Effector CD4-positive, alpha-beta T cell (primary cell): ENCODE measurements around the gene PSMB10.
"Not testable (repeated sequence)": the region's sequence is repeated elsewhere in the genome, so short reads cannot be mapped to it uniquely, and the experiment has no call there.

ENCODE experiments used
- DNase-seq: peaks from one replicate; pipeline ENCODE4 v3.0.0-alpha.2; 2020
- total RNA-seq: gene quantifications from one replicate; lab custom pipeline; 2026; lab: John Stamatoyannopoulos, UW

The PSMB10 gene
- total RNA-seq: 14.3 reads per million, percentile 39 among the genes with 10 or more reads in this experiment

GRCh38 chr16:67936124-67936879, at the start of gene PSMB10:
Gene PSMB10 (minus strand): TSS chr16:67936850. CDS start chr16:67936749, 101 bp downstream.
- DNase-seq: peak; percentile 26

DNA sequence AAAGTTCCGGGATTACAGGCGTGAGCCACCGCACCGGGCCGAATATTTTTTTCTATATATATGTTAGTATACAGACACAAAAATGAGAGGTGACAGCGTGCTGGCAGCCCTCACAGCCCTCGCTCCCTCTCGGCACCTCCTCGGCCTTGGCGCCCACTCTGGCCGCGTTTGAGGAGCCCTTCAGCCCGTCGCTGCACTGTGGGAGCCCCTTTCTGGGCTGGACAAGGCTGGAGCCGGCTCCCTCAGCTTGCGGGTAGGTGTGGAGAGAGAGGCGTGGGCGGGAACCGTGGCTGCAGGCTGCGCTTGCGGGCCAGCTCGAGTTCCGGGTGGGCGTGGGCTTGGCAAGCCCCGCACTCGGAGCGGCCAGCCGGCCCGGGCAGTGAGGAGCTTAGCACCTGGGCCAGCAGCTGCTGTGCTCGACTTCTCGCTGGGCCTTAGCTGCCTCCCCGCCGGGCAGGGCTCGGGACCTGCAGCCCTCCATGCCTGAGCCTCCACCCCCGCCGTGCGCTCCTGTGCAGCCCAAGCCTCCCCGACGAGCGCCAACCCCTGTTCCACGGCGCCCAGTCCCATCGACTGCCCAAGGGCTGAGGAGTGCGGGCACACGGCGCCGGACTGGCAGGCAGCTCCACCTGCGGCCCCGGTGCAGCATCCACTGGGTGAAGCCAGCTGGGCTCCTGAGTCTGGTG, 45.5 kb upstream of the PSMB10 start:
- DNase-seq: no peak

DNA sequence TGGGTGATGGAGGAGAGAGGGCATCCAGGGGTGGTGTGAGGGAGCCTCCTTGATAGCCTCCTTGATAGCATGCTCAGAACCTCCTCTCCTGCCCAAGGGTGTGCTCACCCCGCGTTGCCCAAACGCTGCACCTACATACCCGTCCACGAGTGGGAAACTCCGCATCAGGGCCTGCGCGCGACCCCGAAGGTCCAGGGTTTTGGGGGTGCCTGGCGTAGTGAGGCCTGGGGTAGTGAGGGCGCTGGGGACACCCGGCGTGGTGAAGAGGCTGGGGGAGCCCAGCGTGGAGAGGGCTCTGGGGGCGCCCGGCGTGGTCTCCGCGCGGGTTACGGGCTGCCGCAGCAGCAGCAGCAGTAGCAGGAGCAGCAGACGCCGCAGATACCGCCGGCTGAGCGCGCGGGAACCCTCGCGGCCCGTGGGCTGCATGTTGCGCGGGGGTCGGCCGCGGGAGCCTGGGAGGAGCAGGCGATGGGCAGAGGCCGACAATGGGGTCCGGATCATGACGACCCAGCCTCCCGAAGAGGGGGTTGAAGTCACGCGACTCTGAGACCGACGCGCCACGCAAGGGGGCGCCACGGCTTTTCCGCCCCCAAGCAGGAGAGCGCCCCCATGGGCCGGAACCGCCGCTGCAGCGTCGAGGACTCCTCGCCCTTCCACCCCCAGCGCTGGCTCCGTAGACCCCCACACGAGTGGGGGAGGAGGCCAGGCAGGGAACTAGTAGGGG, 43.5 kb upstream of the PSMB10 start, which contains the start of gene DPEP3:
DPEP3 (minus strand) TSS at position 545 of the 724 bp plus-strand sequence; CDS start at position 426, 119 bp downstream.
- no peak for DNase-seq

DNA sequence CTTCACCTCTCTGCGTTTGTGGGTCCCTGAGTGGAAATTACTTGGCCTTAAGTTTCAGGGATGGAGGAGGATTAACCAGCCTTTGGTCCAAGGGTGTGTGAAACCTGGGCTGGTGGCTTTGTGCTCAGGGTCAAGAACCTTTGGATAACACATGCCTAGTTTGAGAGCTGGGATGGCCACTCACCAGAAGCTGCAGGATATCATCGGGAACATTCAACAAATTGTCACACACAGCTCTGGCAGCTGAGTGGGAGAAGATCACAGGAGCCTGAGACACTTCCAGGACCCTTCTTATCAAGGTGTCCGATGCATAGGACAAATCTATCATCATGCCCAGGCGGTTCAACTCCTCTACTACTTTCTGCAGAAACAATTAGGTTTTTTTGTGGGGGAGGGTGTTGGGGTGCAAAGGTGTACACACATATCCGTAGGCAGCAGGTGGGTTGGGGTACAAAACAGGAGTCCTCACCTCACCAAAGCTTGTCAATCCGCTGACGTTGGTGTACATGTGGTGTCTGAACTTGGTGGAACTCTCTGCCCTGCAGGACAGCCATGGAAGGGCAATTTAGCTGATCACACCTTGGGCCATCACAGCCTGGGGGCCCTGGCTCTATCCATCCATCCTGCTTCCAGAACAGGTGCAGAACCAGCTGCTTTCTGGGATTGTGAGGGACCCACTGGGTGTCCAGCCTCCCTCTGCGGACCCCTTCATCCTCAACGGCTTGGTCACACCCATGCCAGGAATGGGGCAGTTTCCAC, 41.0 kb upstream of the PSMB10 start:
- no peak for DNase-seq

DNA sequence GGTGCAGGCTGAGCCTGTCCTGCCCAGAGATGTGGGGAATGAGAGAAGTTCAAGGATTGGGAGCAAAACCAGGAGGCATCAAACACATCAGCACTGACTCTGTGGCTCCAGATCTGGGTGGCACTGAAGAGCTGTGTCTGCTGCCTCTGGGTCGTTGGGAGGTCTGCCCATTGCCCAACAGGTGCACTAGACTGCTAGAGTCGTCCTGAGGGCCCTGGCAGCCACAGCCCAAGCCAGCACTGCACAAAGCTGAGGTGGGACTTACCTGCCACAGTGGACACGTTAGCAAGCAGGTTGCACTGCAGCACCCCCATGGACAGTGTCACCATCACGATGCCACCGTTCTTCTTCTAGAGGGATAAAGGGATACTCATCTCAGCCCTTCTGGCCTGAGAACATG, 40.4 kb upstream of the PSMB10 start:
- no peak for DNase-seq

GRCh38 chr16:67976205-67976604, 39.6 kb upstream of the PSMB10 start:
- no peak for DNase-seq

GRCh38 chr16:67975321-67976105, 38.9 kb upstream of the PSMB10 start:
- DNase-seq: no peak

DNA sequence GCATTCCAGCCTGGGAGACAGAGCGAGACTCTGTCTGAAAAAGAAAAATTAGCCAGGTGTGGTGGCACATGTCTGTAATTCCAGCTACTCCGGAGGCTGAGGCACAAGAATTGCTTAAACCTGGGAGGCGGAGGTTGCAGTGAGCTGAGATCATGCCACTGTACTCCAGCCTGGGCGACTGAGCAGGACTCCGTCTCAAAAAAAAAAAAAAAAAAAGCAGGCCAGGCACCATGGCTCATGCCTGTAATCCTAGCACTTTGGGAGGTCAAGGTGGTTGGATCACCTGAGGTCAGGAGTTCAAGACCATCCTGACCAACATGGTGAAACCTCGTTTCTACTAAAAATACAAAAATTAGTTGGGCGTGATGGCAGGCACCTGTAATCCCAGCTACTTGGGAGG, 35.6 kb upstream of the PSMB10 start:
- not testable (repeated sequence) for DNase-seq

DNA sequence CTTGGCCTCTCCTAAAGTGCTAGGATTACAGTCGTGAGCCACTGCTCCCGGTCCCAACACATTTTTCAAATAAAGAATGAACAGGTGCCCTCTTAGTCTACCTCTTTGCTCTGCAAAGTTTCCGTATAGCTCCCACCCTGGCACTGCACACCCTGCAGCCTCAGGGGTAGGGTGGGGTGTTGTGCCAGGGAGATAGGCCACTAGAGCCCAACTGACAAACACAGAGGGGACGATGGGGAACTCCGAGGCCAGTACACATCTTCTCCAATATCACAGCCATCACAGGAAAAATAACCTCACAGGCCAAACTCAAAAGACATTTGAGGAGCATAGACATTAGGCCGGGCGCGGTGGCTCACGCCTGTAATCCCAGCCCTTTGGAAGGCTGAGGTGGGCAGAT, 34.5 kb upstream of the PSMB10 start:
- no peak for DNase-seq

- no peak for DNase-seq
Measured at GRCh38 chr16:67969254-67970039, 32.8 kb upstream of the PSMB10 start.

DNA sequence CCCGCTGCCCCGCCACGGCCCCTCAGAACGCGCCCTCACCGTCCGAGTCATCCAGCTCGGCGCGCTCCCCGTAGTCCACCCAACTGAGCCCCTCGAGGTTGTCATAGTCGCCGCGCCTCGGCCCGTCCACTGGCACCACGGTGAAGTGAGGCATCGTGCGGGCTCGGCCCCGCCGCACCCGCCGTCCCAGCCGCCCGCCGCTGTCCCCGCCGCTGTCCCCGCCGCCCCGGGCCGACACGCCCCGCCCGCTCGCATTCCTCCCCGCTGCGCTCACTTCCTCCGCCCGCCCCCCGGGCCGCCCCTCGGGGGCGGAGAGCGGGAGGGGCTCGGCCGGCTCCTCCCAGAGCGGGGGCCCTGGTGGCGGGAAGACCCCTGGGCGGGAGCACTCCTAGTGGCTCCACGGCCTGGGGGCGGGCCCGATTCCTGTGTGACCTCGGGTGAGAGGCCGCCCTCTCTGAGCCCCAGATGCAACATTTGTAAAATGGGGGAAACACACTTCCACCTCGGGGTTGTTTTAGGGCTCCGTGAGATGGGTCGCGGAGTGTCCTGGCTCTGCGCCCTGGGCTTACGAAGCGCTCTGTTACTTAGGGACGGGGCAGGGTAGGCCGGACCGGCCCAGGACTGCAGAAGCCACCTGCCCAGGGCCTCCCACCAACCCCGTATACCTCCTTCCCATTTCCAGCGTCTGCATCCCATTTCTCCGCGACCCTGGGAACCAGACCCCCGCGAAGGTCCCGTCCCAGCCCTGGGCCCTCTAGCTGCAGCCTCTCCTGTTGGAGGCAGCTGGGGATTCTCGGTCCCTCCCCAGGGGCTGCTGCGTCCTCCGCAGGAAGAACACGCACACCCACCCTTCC, 32.0 kb upstream of the PSMB10 start, which contains the start of gene SLC12A4:
SLC12A4 (minus strand) TSS at position 238 of the 854 bp plus-strand sequence; CDS start at position 154, 84 bp downstream.
- peak; percentile 84 for DNase-seq

- peak; percentile 18 for DNase-seq
Measured at GRCh38 chr16:67967958-67968399, 31.3 kb upstream of the PSMB10 start.

GRCh38 chr16:67967183-67967957, 30.7 kb upstream of the PSMB10 start:
- no peak for DNase-seq

DNA sequence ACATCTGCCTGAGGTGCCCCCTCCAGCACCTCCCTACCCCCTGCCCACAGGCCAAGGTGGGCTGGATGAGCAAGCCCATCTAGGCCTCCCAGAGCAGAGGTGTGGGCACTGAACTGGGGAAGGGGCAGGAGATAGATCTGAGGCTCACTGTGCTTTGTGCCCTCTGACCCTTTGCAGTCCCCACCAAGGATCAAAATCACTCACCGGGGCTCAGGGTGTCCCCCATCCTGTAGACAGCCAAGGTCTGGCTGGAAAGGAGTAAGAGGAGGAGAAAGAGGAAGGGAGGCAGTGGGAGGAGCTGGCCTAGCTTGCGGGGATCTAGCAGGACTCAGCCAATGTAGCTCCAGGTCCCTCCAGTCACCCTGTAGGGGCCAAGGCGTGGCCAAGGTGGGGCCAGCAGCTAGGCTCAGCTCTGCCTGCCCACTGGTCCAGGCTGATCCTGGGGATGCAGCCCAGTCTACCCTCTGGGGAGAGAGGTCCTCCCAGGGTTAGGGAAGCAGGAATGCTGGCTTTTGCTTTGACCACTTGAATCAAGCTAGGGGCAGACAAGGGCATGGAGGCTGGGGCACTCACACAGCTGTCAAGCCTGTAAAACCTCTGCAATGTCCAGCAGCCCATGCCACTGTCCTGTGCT, 30.0 kb upstream of the PSMB10 start:
- DNase-seq: no peak

DNA sequence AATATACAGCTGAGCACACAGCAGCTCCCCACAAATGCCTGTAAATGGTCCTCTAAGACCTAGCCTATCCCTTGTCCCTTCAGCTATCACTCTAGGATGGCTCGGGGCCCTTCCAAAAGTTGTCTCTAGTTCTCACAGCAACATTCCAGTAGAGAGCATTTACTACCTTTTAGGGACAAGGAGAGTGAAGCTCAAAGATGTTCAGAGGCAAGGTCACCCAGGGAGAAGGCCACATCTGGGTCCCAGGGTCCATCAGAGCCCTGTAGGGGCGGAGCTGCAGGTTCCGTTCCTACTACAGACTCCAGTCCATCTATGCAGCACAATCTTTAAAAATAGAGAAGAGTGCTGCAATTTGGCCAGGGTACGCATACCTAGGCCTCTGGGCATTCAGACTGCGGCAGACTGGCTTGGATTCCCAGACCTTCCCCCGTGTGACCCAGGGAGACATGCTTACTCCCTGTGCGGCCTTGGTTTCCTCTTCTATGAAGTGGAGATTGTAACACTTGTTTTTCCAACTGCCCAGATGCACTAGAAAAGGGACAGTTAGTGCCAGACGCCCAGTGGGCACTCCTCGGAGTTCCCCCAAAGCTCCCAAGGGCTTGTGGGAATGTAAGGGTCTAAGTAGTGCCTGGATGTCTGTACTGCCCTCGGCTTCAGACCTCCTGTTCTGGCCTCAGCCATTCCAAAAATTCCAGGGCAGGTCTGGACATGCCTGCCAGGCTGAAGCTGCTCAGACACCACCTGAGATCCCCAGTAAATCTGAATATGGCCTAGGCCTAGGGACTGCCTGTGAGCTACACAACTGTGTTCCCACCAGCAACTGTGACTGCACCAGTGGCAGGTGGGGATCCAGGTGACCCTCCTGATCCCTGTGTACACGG, 29.3 kb upstream of the PSMB10 start:
- no peak for DNase-seq

DNA sequence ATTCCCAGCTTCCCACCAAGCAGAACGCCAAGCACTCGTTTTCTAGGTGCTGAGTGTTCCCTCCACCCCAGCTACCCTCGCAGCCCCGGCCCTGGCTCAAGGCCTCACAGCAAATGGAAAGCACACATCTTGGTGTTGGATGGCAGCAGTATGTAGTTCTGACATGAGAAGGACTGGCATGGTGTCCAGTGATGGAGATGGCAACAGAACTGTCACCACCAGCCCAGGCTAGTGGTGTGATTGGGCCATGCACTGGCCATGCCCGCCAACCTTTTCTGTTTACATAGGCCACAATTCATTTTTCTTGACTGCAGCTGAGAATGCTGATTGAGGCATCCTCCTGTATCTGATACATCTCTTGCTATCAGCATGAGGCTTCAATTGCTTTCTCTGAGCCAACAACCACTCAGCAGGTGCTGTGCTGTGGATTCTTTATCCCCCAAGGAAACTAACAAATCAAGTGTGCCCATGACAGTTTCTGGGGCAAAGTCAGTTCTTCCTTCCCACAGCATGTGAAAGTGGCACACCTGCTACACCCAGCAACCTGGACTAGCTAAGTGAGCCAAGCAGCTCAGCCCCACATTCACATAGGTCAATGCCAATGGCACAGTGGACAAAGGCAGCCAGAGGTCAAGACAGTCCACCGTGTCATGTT, 28.0 kb upstream of the PSMB10 start:
- no peak for DNase-seq
